ENCODE results near the gene RPS28.
"Not testable (repeated sequence)": the region's sequence is repeated elsewhere in the genome, so short reads cannot be mapped to it uniquely, and the experiment has no call there.

RPS28 gene

GRCh38 chr19:8320564-8321066 lies 681 bp upstream of the RPS28 start:
- DNase-seq (ENCODE audit: low spot score), result no peak

- no peak for DNase-seq (ENCODE audit: low spot score)
These were observed 816 bp downstream of the RPS28 start for GRCh38 chr19:8321986-8322637.

GRCh38 chr19:8322638-8322997 lies 1.3 kb downstream of the RPS28 start:
- no peak for DNase-seq (ENCODE audit: low spot score)

- DNase-seq (ENCODE audit: low spot score), result no peak
These were observed 2.5 kb downstream of the RPS28 start for GRCh38 chr19:8323781-8324185.

GRCh38 chr19:8324186-8325050 lies 3.1 kb downstream of the RPS28 start:
- no peak for DNase-seq (ENCODE audit: low spot score)

- DNase-seq (ENCODE audit: low spot score), result no peak
These were observed 4.2 kb downstream of the RPS28 start for GRCh38 chr19:8325454-8325853.

- no peak for DNase-seq (ENCODE audit: low spot score)
These were observed 8.7 kb downstream of the RPS28 start for GRCh38 chr19:8329996-8330395.

GRCh38 chr19:8331263-8331845 lies 10.1 kb downstream of the RPS28 start:
- DNase-seq (ENCODE audit: low spot score), result no peak

- no peak for DNase-seq (ENCODE audit: low spot score)
These were observed 11.9 kb downstream of the RPS28 start for GRCh38 chr19:8332976-8333766.

GRCh38 chr19:8333767-8334457 lies 12.6 kb downstream of the RPS28 start:
- DNase-seq (ENCODE audit: low spot score), result no peak

GRCh38 chr19:8334458-8335342 lies 13.4 kb downstream of the RPS28 start:
- no peak for DNase-seq (ENCODE audit: low spot score)

GRCh38 chr19:8335343-8336071 lies 14.2 kb downstream of the RPS28 start:
- DNase-seq (ENCODE audit: low spot score), result no peak

- no peak for DNase-seq (ENCODE audit: low spot score)
These were observed 14.8 kb downstream of the RPS28 start for GRCh38 chr19:8336072-8336569.

GRCh38 chr19:8336660-8337059 lies 15.4 kb downstream of the RPS28 start:
- no peak for DNase-seq (ENCODE audit: low spot score)

- no peak for DNase-seq (ENCODE audit: low spot score)
These were observed 16.4 kb downstream of the RPS28 start for GRCh38 chr19:8337728-8338127.

- DNase-seq (ENCODE audit: low spot score), result no peak
These were observed 17.5 kb downstream of the RPS28 start for GRCh38 chr19:8338835-8339234.

GRCh38 chr19:8340341-8341096 lies 19.2 kb downstream of the RPS28 start:
- DNase-seq (ENCODE audit: low spot score), result peak; percentile 76

GRCh38 chr19:8341504-8341903 lies 20.2 kb downstream of the RPS28 start:
- DNase-seq (ENCODE audit: low spot score), result not testable (repeated sequence)

- no peak for DNase-seq (ENCODE audit: low spot score)
These were observed 21.0 kb downstream of the RPS28 start for GRCh38 chr19:8342316-8342683.

Measured in kidney capillary endothelial cell (primary cell).